ACC112 (cell line): ENCODE results near the gene MT1M.

Experiments used
- H2AFZ ChIP-seq: fragments of 200-600 bp; sonication (generic); one replicate; pipeline ENCODE4 v1.6.0; 2017; ENCODE audit warnings: antibody characterized with exemption, low read length; ENCODE audit not compliant: unreplicated experiment
- H3K27ac ChIP-seq: fragments of 200-600 bp; sonication (generic); 2 replicates; pipeline ENCODE4 v1.5.1; 2014; ENCODE audit warnings: low read depth, mild to moderate bottlenecking, antibody characterized with exemption, low read length, moderate library complexity
- H3K27me3 ChIP-seq: fragments of 200-600 bp; sonication (generic); 2 replicates; pipeline ENCODE4 v1.6.1; 2014; ENCODE audit warnings: mild to moderate bottlenecking, antibody characterized with exemption, low read length, moderate library complexity, mixed read lengths; ENCODE audit not compliant: insufficient read depth
- H3K36me3 ChIP-seq: fragments of 200-600 bp; sonication (generic); 2 replicates; pipeline ENCODE4 v1.6.1; 2016; ENCODE audit warnings: mild to moderate bottlenecking, antibody characterized with exemption, low read length, moderate library complexity, mixed read lengths; ENCODE audit not compliant: insufficient read depth
- H3K4me1 ChIP-seq: fragments of 200-600 bp; sonication (generic); one replicate; pipeline ENCODE4 v1.6.1; 2016; ENCODE audit warnings: low read length, mixed read lengths; ENCODE audit not compliant: insufficient read depth, unreplicated experiment, control insufficient read depth
- H3K4me3 ChIP-seq: fragments of 200-600 bp; sonication (generic); 2 replicates; pipeline ENCODE4 v1.5.1; 2014; ENCODE audit warnings: mild to moderate bottlenecking, low read depth, low read length
- H3K79me2 ChIP-seq: fragments of 200-600 bp; sonication (generic); one replicate; pipeline ENCODE4 v1.6.0; 2016; ENCODE audit warnings: low read length; ENCODE audit not compliant: control insufficient read depth, unreplicated experiment, insufficient read depth

The MT1M gene

DNA sequence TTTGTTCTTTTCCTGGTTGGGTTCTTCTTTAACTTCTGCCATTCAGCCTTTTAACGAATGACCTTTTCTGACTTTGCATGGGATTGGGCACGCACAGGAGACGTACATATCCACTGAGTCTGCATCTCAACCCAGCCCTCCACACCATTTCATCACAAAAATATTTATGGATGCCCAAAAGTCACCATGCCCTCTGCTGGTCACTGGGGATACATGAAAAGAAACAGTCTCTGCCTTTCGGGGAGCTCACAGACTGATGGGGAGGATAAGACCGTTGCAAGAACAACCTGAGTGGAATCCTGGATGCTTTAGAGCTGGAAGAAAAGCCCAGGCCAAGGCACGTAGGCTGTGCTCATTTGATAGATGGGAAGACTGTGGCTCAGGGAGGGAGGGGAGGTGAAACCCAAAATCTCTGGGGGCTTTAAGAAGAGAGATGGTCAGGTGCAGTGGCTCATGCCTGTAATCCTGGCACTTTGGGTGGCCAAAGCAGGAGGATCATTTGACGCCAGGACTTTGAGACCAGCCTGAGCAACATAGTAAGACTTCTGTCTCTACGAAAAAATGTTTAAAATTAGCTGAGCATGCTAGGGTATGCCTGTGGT, 32.0 kb upstream of the MT1M start:
- Histone ChIP-seq H3K27me3 (no peaks in the 10 kb centered on the region), H3K36me3 (no peaks in the 10 kb centered on the region), H3K79me2 (no peaks in the 10 kb centered on the region), H3K4me3 (peak overlapping the region; percentile 45; the same call in 1 of the 2 replicates), H2AFZ (peak overlapping the region; percentile 28), H3K4me1 (peaks cover 6% of the 10 kb centered on the region), H3K27ac (no peak overlapping the region)

DNA sequence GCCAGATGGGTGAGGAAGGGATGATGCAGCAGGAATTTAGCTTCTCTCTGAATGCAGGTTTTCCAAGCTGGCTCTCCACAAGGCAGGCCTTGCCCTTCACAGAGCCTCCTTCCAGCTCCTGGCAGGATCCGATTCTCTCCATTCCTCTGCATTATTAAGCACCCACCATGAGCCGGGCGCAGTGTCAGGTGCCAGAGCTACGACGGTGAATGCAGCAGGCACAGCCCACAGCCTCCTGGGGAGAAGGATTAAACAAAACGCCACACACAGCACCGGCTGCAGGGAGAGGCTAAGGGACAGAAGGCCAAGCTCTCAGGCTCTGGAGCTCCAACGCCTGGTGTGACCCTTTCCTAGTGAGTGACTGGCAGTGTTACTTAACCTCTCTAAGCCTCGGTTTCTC, 31.1 kb upstream of the MT1M start:
- Histone ChIP-seq H3K36me3 (no peaks in the 10 kb centered on the region), H3K27me3 (no peaks in the 10 kb centered on the region), H3K79me2 (no peaks in the 10 kb centered on the region), H3K4me3 (no peak overlapping the region), H3K27ac (no peak overlapping the region), H3K4me1 (peaks cover 14% of the 10 kb centered on the region), H2AFZ (no peak overlapping the region)

DNA sequence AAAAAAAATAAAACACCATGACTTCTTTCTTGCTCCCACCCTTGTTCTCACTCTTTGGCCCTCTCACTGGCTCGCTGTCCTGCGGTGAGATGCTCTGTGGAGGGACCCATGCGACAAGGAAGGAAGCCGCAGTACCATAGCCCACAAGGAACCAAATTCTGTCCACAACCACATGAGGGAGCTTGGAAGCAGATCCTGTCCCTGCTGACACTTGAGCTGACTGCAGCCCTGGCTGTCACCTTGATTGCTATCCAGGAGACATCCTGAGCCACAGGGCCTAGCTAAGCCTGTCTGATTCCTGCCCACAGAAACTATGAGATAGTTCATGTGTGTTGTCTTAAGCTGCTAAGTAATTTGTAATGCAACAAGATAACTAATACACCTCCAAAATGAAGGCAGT, 28.9 kb upstream of the MT1M start:
- no peak overlapping the region for H2AFZ ChIP-seq
- no peak overlapping the region for H3K27ac ChIP-seq
- peaks cover under 1% of the 10 kb centered on the region for H3K79me2 ChIP-seq
- no peak overlapping the region for H3K4me3 ChIP-seq
- H3K4me1 ChIP-seq, result peaks cover 24% of the 10 kb centered on the region
- no peaks in the 10 kb centered on the region for H3K27me3 ChIP-seq
- 0 out of 2 replicates have a peak, but pooled peaks cover 1% of the 10 kb centered on the region for H3K36me3 ChIP-seq

DNA sequence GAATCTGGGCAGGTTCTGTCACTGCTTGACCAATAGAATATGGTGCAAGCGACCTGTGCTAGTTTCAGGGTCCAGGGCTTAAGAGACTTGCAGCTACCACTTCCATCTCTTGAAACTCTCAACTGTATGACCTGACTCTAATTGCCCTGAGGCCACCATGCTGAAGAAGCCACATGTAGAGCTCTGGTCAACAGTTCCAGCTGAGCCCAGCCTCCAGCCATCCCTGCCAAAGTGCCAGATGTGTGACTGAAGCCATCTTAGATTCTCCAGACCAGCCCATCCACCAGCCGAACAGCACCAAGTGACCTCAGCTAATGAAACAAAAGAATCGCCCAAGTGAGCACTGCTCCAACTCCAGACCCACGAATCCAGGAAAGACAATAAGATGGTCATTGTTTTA, 27.5 kb upstream of the MT1M start:
- Histone ChIP-seq H3K4me1 (peaks cover 24% of the 10 kb centered on the region), H2AFZ (no peak overlapping the region), H3K36me3 (peaks cover 5% of the 10 kb centered on the region; the same call in 1 of the 2 replicates), H3K79me2 (peaks cover 9% of the 10 kb centered on the region), H3K27me3 (no peaks in the 10 kb centered on the region), H3K27ac (peak overlapping the region; percentile 99), H3K4me3 (no peak overlapping the region)

DNA sequence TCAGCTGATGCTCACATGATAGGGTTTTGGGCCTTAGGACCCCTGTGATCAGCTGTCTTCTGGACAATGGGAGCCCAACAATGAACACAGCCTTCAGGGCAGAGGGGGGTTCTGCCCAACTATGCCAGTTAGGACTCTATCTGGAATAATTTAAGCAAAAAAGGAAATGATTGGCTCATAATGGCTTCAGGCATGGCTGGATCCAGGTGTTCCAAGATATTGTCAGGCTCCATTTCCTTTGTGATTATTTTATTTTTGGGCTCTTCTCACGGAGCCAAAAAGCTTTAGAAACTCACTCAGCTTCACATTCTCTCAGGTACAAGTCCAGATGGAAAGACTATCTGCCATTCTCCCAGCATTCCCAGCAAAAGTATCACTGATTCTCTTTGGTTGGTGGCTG, 27.0 kb upstream of the MT1M start:
- peaks cover 29% of the 10 kb centered on the region for H3K4me1 ChIP-seq
- H3K27ac ChIP-seq, result peak overlapping the region; percentile 99

DNA sequence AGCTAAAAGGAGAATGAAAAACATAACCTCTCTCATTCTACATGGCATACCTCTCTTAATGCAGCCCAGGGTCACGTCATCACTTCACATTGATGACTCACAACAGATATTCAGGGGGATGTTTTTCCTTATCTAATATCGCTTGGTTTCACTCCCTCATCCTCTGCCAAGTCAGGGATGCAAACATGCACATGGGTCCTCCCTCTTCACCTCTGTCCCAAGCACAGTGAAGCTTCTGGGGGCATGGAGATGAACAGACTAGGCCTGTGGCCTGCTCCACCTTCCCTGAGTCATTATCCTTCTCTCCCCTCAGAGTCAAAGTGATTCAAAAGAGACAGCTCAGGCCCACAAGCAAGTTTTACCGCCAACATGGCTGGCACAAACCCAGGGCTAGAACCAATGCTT, 26.4 kb upstream of the MT1M start:
- H3K79me2 ChIP-seq, result peaks cover 9% of the 10 kb centered on the region
- H3K27ac ChIP-seq, result peak overlapping the region; percentile 99
- peaks cover 35% of the 10 kb centered on the region for H3K4me1 ChIP-seq
- H2AFZ ChIP-seq, result no peak overlapping the region
- H3K36me3 ChIP-seq, result peaks cover 5% of the 10 kb centered on the region; the same call in 1 of the 2 replicates
- H3K4me3 ChIP-seq, result peak overlapping the region; percentile 92
- H3K27me3 ChIP-seq, result no peaks in the 10 kb centered on the region

More for the DNA sequence above, 27.0 kb upstream of the MT1M start:
- peaks cover 5% of the 10 kb centered on the region; the same call in 1 of the 2 replicates for H3K36me3 ChIP-seq
- no peak overlapping the region for H2AFZ ChIP-seq
- H3K4me3 ChIP-seq, result peak overlapping the region; percentile 92; the same call in 1 of the 2 replicates
- H3K79me2 ChIP-seq, result peaks cover 9% of the 10 kb centered on the region
- no peaks in the 10 kb centered on the region for H3K27me3 ChIP-seq

DNA sequence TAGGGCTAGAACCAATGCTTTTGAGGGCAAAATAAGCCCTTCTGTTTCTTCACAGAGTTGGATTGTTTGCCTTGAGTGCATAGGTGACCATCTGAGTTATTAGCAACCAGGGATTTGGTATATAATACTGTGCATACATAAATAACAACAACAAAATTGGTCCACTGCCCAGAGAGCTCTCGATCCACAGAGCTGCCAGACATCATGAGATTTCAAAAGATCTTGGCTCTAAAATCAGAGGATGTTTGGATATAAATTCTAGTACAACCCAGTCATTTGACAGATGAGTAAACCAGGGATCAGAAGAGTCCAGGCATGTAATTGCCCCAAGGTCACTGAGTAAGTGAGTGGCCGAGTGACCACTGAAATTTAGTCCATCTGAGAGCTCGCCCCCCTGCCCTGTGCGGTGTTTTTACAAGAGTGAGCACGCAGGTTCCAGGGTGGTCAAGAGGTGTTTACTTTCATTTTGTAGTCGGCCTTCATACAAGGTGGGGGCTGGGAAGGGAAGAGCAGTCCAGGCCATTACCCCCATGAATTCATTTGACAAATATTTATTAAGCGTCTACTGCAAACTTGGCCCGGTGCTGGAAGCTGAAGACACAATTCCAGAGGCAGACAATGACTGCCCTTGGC, 25.9 kb upstream of the MT1M start:
- Histone ChIP-seq H3K4me3 (peak overlapping the region; percentile 92), H3K27ac (peak overlapping the region; percentile 99), H3K36me3 (peaks cover 5% of the 10 kb centered on the region; the same call in 1 of the 2 replicates)

DNA sequence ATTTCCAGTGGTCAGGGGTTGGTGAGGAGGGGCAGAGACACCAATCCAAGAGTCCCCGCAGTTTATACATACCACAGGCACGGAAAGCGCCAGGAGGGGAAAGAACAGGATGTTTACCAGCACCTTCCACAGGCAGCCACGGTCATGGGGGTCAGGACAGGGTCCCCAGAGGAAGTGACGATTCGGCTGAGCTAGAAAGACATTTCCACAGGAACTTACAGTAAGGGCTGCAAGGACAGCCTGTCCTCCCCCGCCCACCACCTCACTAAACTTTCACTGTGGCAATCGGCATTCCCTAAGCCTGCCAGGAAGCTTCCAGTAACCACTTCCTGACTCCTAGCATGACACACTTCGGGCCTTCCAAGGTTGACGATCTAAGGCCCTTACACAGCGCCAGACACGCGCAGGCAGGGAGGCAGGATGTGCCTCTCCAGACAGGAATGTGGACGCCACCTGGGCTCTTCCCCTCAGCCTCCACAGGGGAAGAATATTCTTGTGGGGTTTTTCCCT, 25.3 kb upstream of the MT1M start:
- H3K4me1 ChIP-seq, result peaks cover 45% of the 10 kb centered on the region
- peak overlapping the region; percentile 92 for H3K4me3 ChIP-seq
- peak overlapping the region; percentile 99 for H3K27ac ChIP-seq

More for the DNA sequence above, 25.9 kb upstream of the MT1M start:
- peaks cover 41% of the 10 kb centered on the region for H3K4me1 ChIP-seq
- no peaks in the 10 kb centered on the region for H3K27me3 ChIP-seq
- peaks cover 9% of the 10 kb centered on the region for H3K79me2 ChIP-seq
- no peak overlapping the region for H2AFZ ChIP-seq

DNA sequence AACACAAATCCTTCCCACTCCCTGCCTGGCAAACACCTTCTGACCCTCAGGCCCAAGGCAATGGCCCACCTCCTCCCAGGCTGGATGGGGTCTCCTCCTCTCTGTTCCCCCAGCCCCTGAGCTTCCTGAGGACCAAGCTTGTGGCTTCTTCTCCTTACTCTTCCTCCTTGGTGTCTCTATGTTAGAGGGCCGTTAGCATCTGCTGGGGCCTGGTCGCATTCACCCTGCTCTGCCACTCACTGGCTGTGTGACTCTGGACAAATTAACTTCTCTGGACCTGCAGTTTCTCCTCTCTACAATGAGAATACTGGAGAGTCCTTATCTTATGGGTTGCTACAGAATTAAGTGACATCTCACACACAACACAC, 24.8 kb upstream of the MT1M start:
- Histone ChIP-seq H3K36me3 (peaks cover 5% of the 10 kb centered on the region; the same call in 1 of the 2 replicates), H3K27ac (peak overlapping the region; percentile 99), H3K79me2 (peaks cover 9% of the 10 kb centered on the region), H3K4me3 (peak overlapping the region; percentile 92), H2AFZ (no peak overlapping the region), H3K4me1 (peaks cover 49% of the 10 kb centered on the region), H3K27me3 (no peaks in the 10 kb centered on the region)

More for the DNA sequence above, 25.3 kb upstream of the MT1M start:
- Histone ChIP-seq H2AFZ (no peak overlapping the region), H3K79me2 (peaks cover 9% of the 10 kb centered on the region), H3K36me3 (peaks cover 5% of the 10 kb centered on the region; the same call in 1 of the 2 replicates), H3K27me3 (no peaks in the 10 kb centered on the region)

DNA sequence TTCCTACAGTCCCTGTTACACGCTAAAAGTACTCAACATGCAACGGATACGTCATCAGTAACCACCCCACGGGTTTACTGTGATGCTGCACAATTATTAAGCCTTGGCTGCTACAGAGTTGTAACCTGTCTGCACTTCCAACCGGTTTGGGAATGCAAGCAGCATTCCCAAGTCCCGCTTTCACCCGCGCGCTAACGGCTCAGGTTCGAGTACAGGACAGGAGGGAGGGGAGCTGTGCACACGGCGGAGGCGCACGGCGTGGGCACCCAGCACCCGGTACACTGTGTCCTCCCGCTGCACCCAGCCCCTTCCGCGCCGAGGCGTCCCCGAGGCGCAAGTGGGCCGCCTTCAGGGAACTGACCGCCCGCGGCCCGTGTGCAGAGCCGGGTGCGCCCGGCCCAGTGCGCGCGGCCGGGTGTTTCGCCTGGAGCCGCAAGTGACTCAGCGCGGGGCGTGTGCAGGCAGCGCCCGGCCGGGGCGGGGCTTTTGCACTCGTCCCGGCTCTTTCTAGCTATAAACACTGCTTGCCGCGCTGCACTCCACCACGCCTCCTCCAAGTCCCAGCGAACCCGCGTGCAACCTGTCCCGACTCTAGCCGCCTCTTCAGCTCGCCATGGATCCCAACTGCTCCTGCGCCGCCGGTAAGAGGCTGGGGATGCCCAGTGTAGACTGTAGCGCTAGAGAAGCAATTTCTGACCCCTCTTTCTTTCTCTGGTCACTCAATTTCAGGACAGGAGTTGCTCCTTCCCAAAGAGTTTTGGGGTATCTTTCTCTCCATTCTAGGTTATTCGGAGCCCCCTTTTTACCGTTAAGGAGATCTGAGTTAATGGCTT, 24.2 kb upstream of the MT1M start, which contains the start of gene MT2A:
MT2A (plus strand) TSS at position 542 of the 833 bp plus-strand sequence; CDS start at position 614, 72 bp downstream.
- peak within 1 kb of the TSS; percentile 92 for H3K4me3 ChIP-seq
- H3K27me3 ChIP-seq, result no peaks in the 10 kb centered on the region
- H3K36me3 ChIP-seq, result peaks cover 5% of the 10 kb centered on the region; the same call in 1 of the 2 replicates
- no peak within 1 kb of the TSS for H2AFZ ChIP-seq
- H3K4me1 ChIP-seq, result peaks cover 55% of the 10 kb centered on the region
- H3K79me2 ChIP-seq, result peaks cover 10% of the 10 kb centered on the region
- peak within 1 kb of the TSS; percentile 99 for H3K27ac ChIP-seq
